HEK293 (cell line): Measurements from ENCODE around the gene JPH4.
A peak's percentile ranks its signal among the peaks of the same experiment; 100 is the strongest.

ENCODE experiments used
- CTCF ChIA-PET: fragments of 350-600 bp; formaldehyde crosslinking; extraction: SDS; loops from one replicate; lab custom pipeline; 2021; ENCODE audit warnings: antibody characterized with exemption; lab: Yijun Ruan, JAX
- POLR2A ChIA-PET: fragments of 300-600 bp; formaldehyde crosslinking; extraction: SDS; loops from one replicate; lab custom pipeline; 2020; ENCODE audit warnings: antibody characterized with exemption, inconsistent platforms; lab: Yijun Ruan, JAX
- H3K27ac ChIP-seq: fragments of 200-500 bp; sonication (Bioruptor generic); 2 replicates; pipeline ENCODE4 v1.5.1; 2014; ENCODE audit warnings: low read depth, low read length, control low read depth, inconsistent platforms; ENCODE audit errors: extremely low read depth
- H3K36me3 ChIP-seq, 2 experiments: fragments of 200-500 bp in 1 of 2; sonication (Bioruptor generic) in 1 of 2; 1 replicate in 1 of 2; 2 replicates in 1 of 2; pipeline ENCODE4 v1.5.1; 2014 to 2017; ENCODE audit warnings: inconsistent platforms in 2 of 2, low read length in 2 of 2; ENCODE audit not compliant: control insufficient read depth in 2 of 2, insufficient read depth in 1 of 2
- H3K4me1 ChIP-seq: fragments of 200-500 bp; sonication (Bioruptor generic); 2 replicates; pipeline ENCODE4 v1.5.1; 2014; ENCODE audit warnings: mild to moderate bottlenecking, low read length, inconsistent platforms; ENCODE audit not compliant: control insufficient read depth, insufficient read depth
- H3K4me3 ChIP-seq: 2 replicates; pipeline ENCODE4 v1.5.1; 2011; ENCODE audit warnings: low read depth, mild to moderate bottlenecking, control low read depth, low read length, moderate library complexity
- H3K9me3 ChIP-seq: fragments of 200-500 bp; sonication (Bioruptor generic); 2 replicates; pipeline ENCODE4 v1.5.1; 2014; ENCODE audit warnings: low read depth, low read length, inconsistent platforms; ENCODE audit not compliant: control insufficient read depth, insufficient read depth
- EGR2 ChIP-seq: fragments of 450-650 bp; formaldehyde crosslinking; IDR thresholded peaks from 2 replicates; pipeline ENCODE4 v1.5.1; 2016; ENCODE audit warnings: low read depth, missing biosample characterization, missing genetic modification characterization
- GFI1B ChIP-seq: fragments of 450-650 bp; formaldehyde crosslinking; IDR thresholded peaks from 2 replicates; pipeline ENCODE4 v1.5.1; 2016; ENCODE audit warnings: missing biosample characterization, missing genetic modification characterization
- KLF17 ChIP-seq: fragments of 450-650 bp; formaldehyde crosslinking; IDR thresholded peaks from 2 replicates; pipeline ENCODE4 v1.5.1; 2016; ENCODE audit warnings: missing biosample characterization, missing genetic modification characterization
- KLF9 ChIP-seq: fragments of 450-650 bp; formaldehyde crosslinking; IDR thresholded peaks from 2 replicates; pipeline ENCODE4 v1.5.1; 2016; ENCODE audit warnings: missing biosample characterization, missing genetic modification characterization, low read depth
- SETDB1 ChIP-seq: IDR thresholded peaks from one replicate; pipeline ENCODE4 v1.6.1; 2017; ENCODE audit warnings: mild to moderate bottlenecking, low read length, moderate library complexity, mixed read lengths; ENCODE audit not compliant: insufficient read length
- SP7 ChIP-seq: fragments of 450-650 bp; formaldehyde crosslinking; IDR thresholded peaks from 2 replicates; pipeline ENCODE4 v1.5.1; 2016; ENCODE audit warnings: missing biosample characterization, missing genetic modification characterization
- ZBTB21 ChIP-seq: fragments of 450-650 bp; formaldehyde crosslinking; IDR thresholded peaks from 2 replicates; pipeline ENCODE4 v1.5.1; 2017; ENCODE audit warnings: missing biosample characterization, missing genetic modification characterization
- ZEB2 ChIP-seq: fragments of 450-650 bp; formaldehyde crosslinking; IDR thresholded peaks from 2 replicates; pipeline ENCODE4 v1.5.1; 2016; ENCODE audit warnings: missing biosample characterization, missing genetic modification characterization
- ZFHX2 ChIP-seq: fragments of 450-650 bp; formaldehyde crosslinking; conservative IDR thresholded peaks from 2 replicates; pipeline ENCODE4 v1.5.1; 2016; ENCODE audit warnings: missing biosample characterization, missing genetic modification characterization
- ZFP3 ChIP-seq: fragments of 450-650 bp; formaldehyde crosslinking; IDR thresholded peaks from 2 replicates; pipeline ENCODE4 v1.5.1; 2016; ENCODE audit warnings: low read depth, missing biosample characterization, missing genetic modification characterization
- ZIC2 ChIP-seq: fragments of 450-650 bp; formaldehyde crosslinking; IDR thresholded peaks from 2 replicates; pipeline ENCODE4 v1.5.1; 2016; ENCODE audit warnings: missing biosample characterization, missing genetic modification characterization
- ZNF19 ChIP-seq: fragments of 450-650 bp; formaldehyde crosslinking; IDR thresholded peaks from 2 replicates; pipeline ENCODE4; 2016; ENCODE audit warnings: missing biosample characterization, missing genetic modification characterization, low read depth
- ZNF23 ChIP-seq: fragments of 450-650 bp; formaldehyde crosslinking; IDR thresholded peaks from 2 replicates; pipeline ENCODE4 v1.5.1; 2016; ENCODE audit warnings: missing biosample characterization, missing genetic modification characterization, borderline replicate concordance
- ZNF266 ChIP-seq: fragments of 450-650 bp; formaldehyde crosslinking; IDR thresholded peaks from 2 replicates; pipeline ENCODE4 v1.5.1; 2016; ENCODE audit warnings: missing biosample characterization, missing genetic modification characterization, low read depth
- ZNF37A ChIP-seq: fragments of 450-650 bp; IDR thresholded peaks from 2 replicates; pipeline ENCODE4 v1.5.1; 2018; ENCODE audit warnings: missing biosample characterization, missing genetic modification characterization
- ZNF391 ChIP-seq: fragments of 450-650 bp; formaldehyde crosslinking; IDR thresholded peaks from 2 replicates; pipeline ENCODE4 v1.5.1; 2016; ENCODE audit warnings: low read depth, missing biosample characterization, missing genetic modification characterization, borderline replicate concordance
- ZNF416 ChIP-seq: fragments of 450-650 bp; formaldehyde crosslinking; IDR thresholded peaks from 2 replicates; pipeline ENCODE4 v1.5.1; 2016; ENCODE audit warnings: missing biosample characterization, missing genetic modification characterization
- ZNF521 ChIP-seq: fragments of 450-650 bp; formaldehyde crosslinking; IDR thresholded peaks from 2 replicates; pipeline ENCODE4 v1.5.1; 2017; ENCODE audit warnings: missing biosample characterization, mild to moderate bottlenecking, missing genetic modification characterization
- ZNF561 ChIP-seq: fragments of 450-650 bp; IDR thresholded peaks from 2 replicates; pipeline ENCODE4 v1.5.1; 2018; ENCODE audit warnings: missing biosample characterization, missing genetic modification characterization, borderline replicate concordance
- ZNF571 ChIP-seq: fragments of 450-650 bp; formaldehyde crosslinking; IDR thresholded peaks from 2 replicates; pipeline ENCODE4 v1.5.0; 2017; ENCODE audit warnings: missing biosample characterization, missing genetic modification characterization
- ZNF585B ChIP-seq: fragments of 450-650 bp; formaldehyde crosslinking; IDR thresholded peaks from 2 replicates; pipeline ENCODE4 v1.5.1; 2016; ENCODE audit warnings: missing biosample characterization, missing genetic modification characterization
- ZNF664 ChIP-seq: fragments of 450-650 bp; formaldehyde crosslinking; IDR thresholded peaks from 2 replicates; pipeline ENCODE4 v1.5.1; 2016; ENCODE audit warnings: missing biosample characterization, missing genetic modification characterization
- ZNF837 ChIP-seq: fragments of 450-650 bp; formaldehyde crosslinking; IDR thresholded peaks from 2 replicates; pipeline ENCODE4 v1.5.1; 2016; ENCODE audit warnings: missing biosample characterization, missing genetic modification characterization
- ZSCAN5A ChIP-seq: fragments of 450-650 bp; formaldehyde crosslinking; IDR thresholded peaks from 2 replicates; pipeline ENCODE4 v1.5.1; 2016; ENCODE audit warnings: missing biosample characterization, missing genetic modification characterization
- TF ChIP-seq, protein P1 (sequence below): fragments of 450-650 bp; formaldehyde crosslinking; IDR thresholded peaks from 2 replicates; pipeline ENCODE4; 2016; ENCODE audit warnings: missing biosample characterization, missing genetic modification characterization

Gene JPH4

DNA sequence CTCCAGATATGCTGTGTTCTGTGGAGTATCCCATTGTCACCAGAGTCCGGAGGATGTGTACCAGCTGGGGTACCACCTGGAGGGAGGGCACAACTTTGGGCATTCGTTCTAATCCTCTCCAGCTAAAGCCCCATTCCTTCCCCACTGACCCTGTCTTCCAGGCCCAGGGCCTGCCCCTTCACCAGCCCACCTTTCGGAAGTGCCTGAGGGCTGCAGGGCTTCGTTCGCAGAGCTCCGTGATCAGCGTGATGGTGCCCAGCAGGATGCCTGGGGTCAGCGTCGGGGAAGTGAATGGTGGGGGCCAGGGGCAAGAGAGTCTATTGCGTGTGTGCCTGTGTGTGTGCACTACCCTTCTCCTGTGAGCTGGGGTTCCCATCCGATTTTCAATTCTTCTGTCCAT, 13.0 kb downstream of the JPH4 start (continued):
- TF ChIP-seq, protein P1, sequence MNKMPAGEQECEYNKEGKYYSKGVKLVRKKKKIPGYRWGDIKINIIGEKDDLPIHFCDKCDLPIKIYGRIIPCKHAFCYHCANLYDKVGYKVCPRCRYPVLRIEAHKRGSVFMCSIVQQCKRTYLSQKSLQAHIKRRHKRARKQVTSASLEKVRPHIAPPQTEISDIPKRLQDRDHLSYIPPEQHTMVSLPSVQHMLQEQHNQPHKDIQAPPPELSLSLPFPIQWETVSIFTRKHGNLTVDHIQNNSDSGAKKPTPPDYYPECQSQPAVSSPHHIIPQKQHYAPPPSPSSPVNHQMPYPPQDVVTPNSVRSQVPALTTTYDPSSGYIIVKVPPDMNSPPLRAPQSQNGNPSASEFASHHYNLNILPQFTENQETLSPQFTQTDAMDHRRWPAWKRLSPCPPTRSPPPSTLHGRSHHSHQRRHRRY (tag by site-specific recombination): no peak
- TF ChIP-seq ZNF19 (tag by site-specific recombination): no peak
- TF ChIP-seq ZNF266: no peak
- TF ChIP-seq ZEB2 (tag by site-specific recombination): no peak
- TF ChIP-seq ZNF37A (tag by site-specific recombination): no peak
- TF ChIP-seq ZNF561 (tag by site-specific recombination): no peak
- TF ChIP-seq ZNF585B (tag by site-specific recombination): no peak
- no peak for TF ChIP-seq SP7 (tag by site-specific recombination)
- TF ChIP-seq KLF17 (tag by site-specific recombination): no peak
- TF ChIP-seq, all 188 proteins: peak for 0

GRCh38 chr14:23564876-23565275, 13.7 kb downstream of the JPH4 start:
- CTCF ChIA-PET: interaction anchor here (10.1 kb wide), 1 partner anchor 85 kb away, joined by 338 read pairs; no protein-coding TSS in a partner anchor
- Histone ChIP-seq H3K36me3 (peaks cover 14 to 63% of the 10 kb centered on the region in 2 experiments; a peak in 2 of 3 replicates), H3K27ac (no peak overlapping the region)

DNA sequence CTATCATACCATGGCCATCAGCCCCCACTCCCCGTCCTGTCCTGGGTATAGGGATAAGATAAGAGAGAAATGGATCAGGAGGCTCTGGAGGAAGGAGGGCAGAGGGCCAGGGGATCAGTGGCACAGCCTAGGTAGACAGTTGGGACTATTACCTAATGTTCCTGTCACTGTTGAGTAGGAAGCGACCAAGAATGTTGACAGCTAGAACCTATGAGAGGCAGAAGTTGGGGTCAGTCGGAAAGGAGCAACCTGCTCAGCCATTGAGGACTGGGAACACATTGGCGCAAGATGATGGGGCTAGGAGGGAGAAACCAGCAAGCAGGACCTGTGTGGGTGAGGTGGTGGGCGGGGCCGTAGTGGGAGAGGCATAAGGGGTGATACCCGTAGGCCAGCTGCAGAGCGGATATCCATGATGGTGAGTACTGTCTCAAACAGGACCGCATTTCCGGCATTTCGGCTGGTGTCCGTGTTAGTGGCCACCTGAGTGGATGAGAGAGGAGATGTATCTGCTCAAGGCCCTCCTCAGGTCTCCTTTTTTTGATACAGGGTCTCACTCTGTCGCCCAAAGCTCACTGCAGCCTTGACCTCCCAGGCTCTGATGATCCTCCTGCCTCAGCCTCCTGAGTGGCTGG, 14.3 kb downstream of the JPH4 start:
- POLR2A ChIA-PET: interaction anchor here (1.3 to 1.6 kb wide), 2 partner anchors 9 to 86 kb away, joined by 3 to 5 read pairs; no protein-coding TSS in a partner anchor
- H3K36me3 ChIP-seq: peaks cover 17 to 68% of the 10 kb centered on the region in 2 experiments; a peak in 2 of 3 replicates
- CTCF ChIA-PET: interaction anchor here (1.0 to 10.1 kb wide), 4 partner anchors 10 to 96 kb away, joined by 3 to 338 read pairs (median 5); no protein-coding TSS in a partner anchor

More at GRCh38 chr14:23564876-23565275, 13.7 kb downstream of the JPH4 start:
- H3K4me1 ChIP-seq: peaks cover 13% of the 10 kb centered on the region
- no peak overlapping the region for H3K4me3 ChIP-seq
- POLR2A ChIA-PET: interaction anchor here (1.3 kb wide), 1 partner anchor 10 kb away, joined by 3 read pairs; no protein-coding TSS in a partner anchor
- no peaks in the 10 kb centered on the region for H3K9me3 ChIP-seq
- TF ChIP-seq ZNF37A (tag by site-specific recombination) (no peak), ZNF521 (tag by site-specific recombination) (no peak), ZBTB21 (tag by site-specific recombination) (no peak), ZIC2 (tag by site-specific recombination) (no peak), SETDB1 (no peak), ZNF664 (tag by site-specific recombination) (no peak), ZFP3 (no peak)
- TF ChIP-seq, all 188 proteins: peak for 0

More for the DNA sequence above, 14.3 kb downstream of the JPH4 start:
- no peak overlapping the region for H3K4me3 ChIP-seq
- H3K27ac ChIP-seq: no peak overlapping the region
- no peaks in the 10 kb centered on the region for H3K9me3 ChIP-seq
- TF ChIP-seq EGR2 (tag by site-specific recombination) (peak; percentile 41; the same call in 1 of the 2 replicates), ZNF571 (tag by site-specific recombination) (no peak), ZNF837 (no peak), ZNF23 (tag by site-specific recombination) (no peak), ZNF416 (tag by site-specific recombination) (no peak), KLF9 (tag by site-specific recombination) (no peak), ZNF391 (tag by site-specific recombination) (no peak), ZSCAN5A (no peak), ZFHX2 (tag by site-specific recombination) (peak; percentile 54; the same call in 1 of the 2 replicates), GFI1B (tag by site-specific recombination) (no peak)
- H3K4me1 ChIP-seq: peaks cover 13% of the 10 kb centered on the region
